GM10248 (cell line): ENCODE data around the gene VSTM2B.

Experiments used
- CTCF ChIA-PET: fragments of 300-600 bp; sonication (Branson Sonifier 250); formaldehyde crosslinking; extraction: SDS; loops from one replicate; lab custom pipeline; 2021; ENCODE audit warnings: antibody characterized with exemption; lab: Yijun Ruan, JAX
- POLR2A ChIA-PET: fragments of 350-650 bp; sonication (Branson Sonifier 250); formaldehyde crosslinking; extraction: SDS; loops from one replicate; lab custom pipeline; 2020; ENCODE audit warnings: antibody characterized with exemption; lab: Yijun Ruan, JAX
- DNase-seq: peaks from one replicate; pipeline ENCODE4 v3.0.0; 2012; ENCODE audit errors: extremely low spot score
- TF ChIP-seq, protein P1 (sequence below): IDR thresholded peaks from 2 replicates; pipeline ENCODE4 v1.5.1; 2012; ENCODE audit warnings: mild to moderate bottlenecking, low read depth; ENCODE audit errors: extremely low read depth, missing control alignments, control extremely low read depth

The VSTM2B gene

DNA sequence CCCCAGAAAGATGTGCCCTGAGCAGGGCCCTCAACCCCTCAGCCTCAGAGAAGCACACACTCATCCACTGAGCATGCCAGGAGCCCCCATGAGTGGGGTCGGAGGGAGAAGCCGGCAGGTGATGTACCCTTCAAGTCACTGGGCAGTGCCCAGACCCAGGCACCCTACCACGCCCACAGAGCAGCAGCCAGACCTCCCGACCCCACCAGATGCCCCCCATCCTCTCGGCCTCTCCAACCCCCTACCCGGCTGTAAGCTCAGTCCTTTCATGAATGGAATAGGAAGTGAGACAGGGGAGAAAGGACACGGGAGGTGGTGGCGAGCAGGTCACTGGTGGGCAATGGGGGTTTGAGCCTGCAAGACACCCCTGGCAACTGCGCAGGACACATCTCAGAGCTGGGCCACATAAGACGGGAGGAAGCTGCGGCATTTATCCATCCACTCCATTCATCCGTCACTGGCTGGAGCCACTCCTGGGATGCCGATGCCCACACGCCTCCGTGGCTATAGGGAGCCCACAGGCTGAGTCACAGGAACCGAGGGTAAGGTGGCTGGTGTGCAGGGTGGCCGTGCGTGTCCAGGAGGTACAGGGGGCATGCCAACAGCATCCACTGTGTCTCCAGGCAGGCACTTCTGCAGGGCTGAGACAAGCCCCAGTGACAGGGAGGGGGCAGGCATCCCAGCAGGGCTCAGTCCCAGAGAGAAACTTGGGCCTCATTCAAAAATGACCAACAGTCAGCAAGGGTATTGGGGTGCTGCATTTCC lies 23.8 kb upstream of the VSTM2B start:
- TF ChIP-seq, protein P1, sequence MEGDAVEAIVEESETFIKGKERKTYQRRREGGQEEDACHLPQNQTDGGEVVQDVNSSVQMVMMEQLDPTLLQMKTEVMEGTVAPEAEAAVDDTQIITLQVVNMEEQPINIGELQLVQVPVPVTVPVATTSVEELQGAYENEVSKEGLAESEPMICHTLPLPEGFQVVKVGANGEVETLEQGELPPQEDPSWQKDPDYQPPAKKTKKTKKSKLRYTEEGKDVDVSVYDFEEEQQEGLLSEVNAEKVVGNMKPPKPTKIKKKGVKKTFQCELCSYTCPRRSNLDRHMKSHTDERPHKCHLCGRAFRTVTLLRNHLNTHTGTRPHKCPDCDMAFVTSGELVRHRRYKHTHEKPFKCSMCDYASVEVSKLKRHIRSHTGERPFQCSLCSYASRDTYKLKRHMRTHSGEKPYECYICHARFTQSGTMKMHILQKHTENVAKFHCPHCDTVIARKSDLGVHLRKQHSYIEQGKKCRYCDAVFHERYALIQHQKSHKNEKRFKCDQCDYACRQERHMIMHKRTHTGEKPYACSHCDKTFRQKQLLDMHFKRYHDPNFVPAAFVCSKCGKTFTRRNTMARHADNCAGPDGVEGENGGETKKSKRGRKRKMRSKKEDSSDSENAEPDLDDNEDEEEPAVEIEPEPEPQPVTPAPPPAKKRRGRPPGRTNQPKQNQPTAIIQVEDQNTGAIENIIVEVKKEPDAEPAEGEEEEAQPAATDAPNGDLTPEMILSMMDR, result no peak
- ChIA-PET CTCF (interaction anchor here (1.6 kb wide), 1 partner anchor 20 kb away, joined by 5 read pairs; no protein-coding TSS in a partner anchor), POLR2A (no interaction called here)
- DNase-seq, result no peak

DNA sequence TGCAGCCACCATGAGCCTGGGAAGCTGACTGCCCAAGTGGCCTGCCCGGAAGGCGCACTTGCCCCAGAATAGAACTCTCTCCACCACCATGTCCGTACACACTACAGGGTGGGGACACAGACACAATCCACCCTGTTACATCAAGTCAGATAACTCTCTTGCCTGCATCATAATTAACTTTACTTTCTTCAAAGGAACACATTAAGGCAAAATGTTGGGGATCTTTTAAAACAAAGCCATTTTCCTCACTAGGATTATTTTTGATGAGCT lies 23.3 kb upstream of the VSTM2B start:
- no peak for DNase-seq
- ChIA-PET CTCF (interaction anchor here (1.6 kb wide), 1 partner anchor 20 kb away, joined by 5 read pairs; no protein-coding TSS in a partner anchor), POLR2A (no interaction called here)
- TF ChIP-seq, protein P1, result no peak

DNA sequence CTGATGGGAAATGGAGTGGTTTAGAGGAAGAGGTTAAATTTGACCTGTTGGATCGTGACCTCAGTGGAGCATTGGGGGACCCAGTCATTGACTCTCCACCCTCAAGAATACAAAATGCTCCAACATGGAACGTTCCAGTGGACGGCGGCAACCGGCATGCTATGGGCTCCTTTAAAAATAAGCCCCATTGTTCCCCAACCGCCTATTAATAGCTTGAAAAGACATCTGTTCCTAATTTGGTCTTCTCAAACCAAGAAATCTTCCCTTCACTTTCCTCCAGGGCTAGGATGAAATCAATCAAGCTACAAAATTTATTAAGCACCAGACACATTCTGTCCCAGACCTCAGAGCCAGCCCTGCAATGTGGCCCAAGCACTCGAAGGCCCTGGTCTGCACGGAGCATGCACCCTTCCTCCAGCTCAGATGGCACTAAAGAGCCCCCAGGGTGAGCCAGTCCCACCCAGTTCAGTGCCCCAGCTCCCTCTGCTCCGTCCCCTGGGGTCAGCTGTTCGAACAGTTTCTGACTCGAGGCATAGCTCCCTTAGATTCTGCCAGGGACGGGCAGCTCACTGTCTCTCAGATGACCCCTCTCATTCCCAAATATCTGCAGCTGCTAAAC lies 22.5 kb upstream of the VSTM2B start:
- DNase-seq, result no peak
- CTCF ChIA-PET, result interaction anchor here (1.6 kb wide), 1 partner anchor 19 kb away, joined by 5 read pairs; no protein-coding TSS in a partner anchor
- POLR2A ChIA-PET, result no interaction called here
- TF ChIP-seq, protein P1, result no peak

DNA sequence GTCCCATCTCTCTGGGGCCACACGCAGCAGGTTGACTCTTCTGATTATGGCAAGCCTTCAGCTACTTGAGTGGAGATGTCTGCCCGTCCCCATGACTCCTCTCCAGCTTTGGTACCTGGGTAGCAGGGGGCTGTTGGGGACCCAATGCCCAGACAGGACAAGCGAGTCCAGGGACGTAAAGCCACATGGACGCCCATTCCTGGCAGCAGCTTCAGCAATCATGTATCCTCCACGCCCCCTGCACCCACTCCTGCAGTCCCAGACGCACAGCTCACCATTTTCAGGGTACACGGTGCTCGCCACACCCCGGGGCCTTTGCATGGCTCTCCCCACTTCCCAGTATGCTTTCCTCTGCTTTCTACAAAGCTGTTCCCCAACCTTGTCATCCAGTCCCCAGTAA lies 22.0 kb upstream of the VSTM2B start:
- POLR2A ChIA-PET, result no interaction called here
- DNase-seq, result no peak
- CTCF ChIA-PET, result interaction anchor here (1.6 kb wide), 1 partner anchor 19 kb away, joined by 5 read pairs; no protein-coding TSS in a partner anchor
- TF ChIP-seq, protein P1, result no peak

DNA sequence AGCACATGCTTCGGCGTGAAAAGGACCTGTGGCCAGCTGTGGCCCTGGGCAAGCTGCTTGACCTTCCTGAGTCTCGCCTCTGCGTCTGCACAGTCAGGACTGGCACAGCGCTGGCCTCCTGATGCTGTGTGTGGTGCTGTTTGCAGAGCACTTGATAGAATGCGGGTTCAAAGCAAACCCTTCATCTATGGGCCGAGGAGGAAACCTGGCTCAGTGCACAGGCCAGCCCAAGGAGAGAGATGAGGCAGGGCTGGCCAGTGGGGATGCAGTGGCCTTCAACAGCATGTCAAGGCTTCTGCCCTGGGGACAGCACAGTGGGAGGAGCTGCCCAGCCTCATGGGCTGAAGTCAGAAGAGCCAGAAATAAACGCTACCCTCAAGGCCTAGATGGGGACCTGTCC lies 21.3 kb upstream of the VSTM2B start:
- DNase-seq, result no peak
- POLR2A ChIA-PET, result no interaction called here
- TF ChIP-seq, protein P1, result no peak
- CTCF ChIA-PET, result no interaction called here

DNA sequence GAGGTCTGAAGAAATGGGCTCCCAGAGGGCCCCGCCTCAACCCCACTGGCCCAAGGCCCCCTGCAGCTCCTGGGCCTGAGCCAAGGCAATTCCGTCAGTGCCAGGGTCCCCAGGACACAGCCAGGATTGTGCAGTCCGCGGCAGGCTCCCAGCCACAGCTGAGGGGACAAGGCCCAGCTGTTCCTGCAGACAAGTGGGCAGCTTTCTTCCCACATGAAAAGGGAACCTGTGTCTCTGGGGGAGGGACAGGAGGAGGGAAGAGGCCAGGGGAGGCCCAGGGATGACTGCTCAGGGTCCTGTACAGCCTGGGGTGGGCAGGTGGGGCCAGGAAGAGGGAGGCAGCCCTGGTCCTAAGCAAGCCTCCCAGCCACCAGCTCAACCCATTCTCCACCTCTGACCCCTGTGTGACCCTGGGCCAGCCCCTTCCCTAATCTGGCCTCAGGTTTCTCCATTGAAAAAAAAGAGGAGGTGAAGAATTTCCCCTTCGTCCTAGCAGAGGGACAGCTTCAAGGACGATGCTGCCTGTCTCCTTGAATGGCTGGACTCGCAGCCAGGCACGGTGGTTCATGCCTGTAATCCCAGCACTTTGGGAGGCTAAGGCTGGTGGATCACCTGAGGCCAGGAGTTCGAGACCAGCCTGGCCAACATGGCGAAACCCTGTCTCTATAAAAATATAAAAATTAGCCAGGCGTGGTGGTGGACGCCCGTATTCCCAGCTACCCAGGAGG lies 20.5 kb upstream of the VSTM2B start:
- no peak for DNase-seq
- TF ChIP-seq, protein P1, result no peak
- POLR2A ChIA-PET, result no interaction called here
- CTCF ChIA-PET, result interaction anchor here (2.1 kb wide), 1 partner anchor 12 kb away, joined by 6 read pairs; no protein-coding TSS in a partner anchor
